ENCODE data around the gene UNKL.

The UNKL gene

GRCh38 chr16:1430214-1430758 lies 15.8 kb upstream of the UNKL start:
- no peaks in the 10 kb centered on the region for H3K36me3 Mint-ChIP-seq (ENCODE audit: low read depth)
- DNase-seq: no peak
- no peak overlapping the region for H3K27ac Mint-ChIP-seq
- H3K27me3 Mint-ChIP-seq (ENCODE audit: low read depth, poor library complexity): no peaks in the 10 kb centered on the region
- TF ChIP-seq CTCF (IDR thresholded peaks at IDR 0.05): no peak
- peaks cover 21% of the 10 kb centered on the region for H3K4me1 Mint-ChIP-seq
- no peaks in the 10 kb centered on the region for H3K9me3 Mint-ChIP-seq
- H3K4me3 Mint-ChIP-seq: no peak overlapping the region

- no peak for DNase-seq
- TF ChIP-seq CTCF (IDR thresholded peaks at IDR 0.05): no peak
- H3K4me1 Mint-ChIP-seq: peaks cover 21% of the 10 kb centered on the region
- H3K27me3 Mint-ChIP-seq (ENCODE audit: low read depth, poor library complexity): no peaks in the 10 kb centered on the region
- peak overlapping the region; percentile 16 for H3K27ac Mint-ChIP-seq
- H3K9me3 Mint-ChIP-seq: no peaks in the 10 kb centered on the region
- H3K36me3 Mint-ChIP-seq (ENCODE audit: low read depth): no peaks in the 10 kb centered on the region
- H3K4me3 Mint-ChIP-seq: no peak overlapping the region
These were observed 15.1 kb upstream of the UNKL start for GRCh38 chr16:1429631-1430030.

- H3K4me3 Mint-ChIP-seq: no peak overlapping the region
- no peak for DNase-seq
- H3K27ac Mint-ChIP-seq: no peak overlapping the region
- TF ChIP-seq CTCF (IDR thresholded peaks at IDR 0.05): no peak
- H3K27me3 Mint-ChIP-seq (ENCODE audit: low read depth, poor library complexity): no peaks in the 10 kb centered on the region
- peaks cover 21% of the 10 kb centered on the region for H3K4me1 Mint-ChIP-seq
- H3K9me3 Mint-ChIP-seq: no peaks in the 10 kb centered on the region
- no peaks in the 10 kb centered on the region for H3K36me3 Mint-ChIP-seq (ENCODE audit: low read depth)
These were observed 14.5 kb upstream of the UNKL start for GRCh38 chr16:1429012-1429411.

- Mint-ChIP-seq H3K4me3 (no peak overlapping the region), H3K4me1 (peaks cover 25% of the 10 kb centered on the region), H3K36me3 (ENCODE audit: low read depth) (no peaks in the 10 kb centered on the region), H3K27ac (no peak overlapping the region), H3K9me3 (peaks cover under 1% of the 10 kb centered on the region), H3K27me3 (ENCODE audit: low read depth, poor library complexity) (no peaks in the 10 kb centered on the region)
- TF ChIP-seq CTCF (IDR thresholded peaks at IDR 0.05): no peak
- peak; percentile 51 for DNase-seq
These were observed 14.0 kb upstream of the UNKL start for GRCh38 chr16:1428511-1428910.

GRCh38 chr16:1427473-1428461 lies 13.3 kb upstream of the UNKL start:
- DNase-seq: no peak
- Mint-ChIP-seq H3K4me1 (peaks cover 26% of the 10 kb centered on the region), H3K36me3 (ENCODE audit: low read depth) (no peaks in the 10 kb centered on the region), H3K9me3 (peaks cover 8% of the 10 kb centered on the region), H3K4me3 (no peak overlapping the region), H3K27ac (no peak overlapping the region), H3K27me3 (ENCODE audit: low read depth, poor library complexity) (no peaks in the 10 kb centered on the region)
- TF ChIP-seq CTCF (IDR thresholded peaks at IDR 0.05): no peak

All from nephron progenitor cell (in vitro differentiated cells).